ENCODE measurements around the gene PJA2.

PJA2 gene

GRCh38 chr5:109396965-109397364 is 12.8 kb downstream of the PJA2 start:
- Mint-ChIP-seq H3K36me3 (ENCODE audit: insufficient read depth) (peaks cover 27% of the 10 kb centered on the region), H3K27ac (no peak overlapping the region), H3K9me3 (no peaks in the 10 kb centered on the region), H3K4me1 (ENCODE audit: low read depth in 2 of 2) (peaks cover 43 to 75% of the 10 kb centered on the region in 2 donors), H3K27me3 (no peaks in the 10 kb centered on the region), H3K4me3 (no peak overlapping the region)
- DNase-seq = no peak
- no peak for ATAC-seq (replicated peaks)

DNA sequence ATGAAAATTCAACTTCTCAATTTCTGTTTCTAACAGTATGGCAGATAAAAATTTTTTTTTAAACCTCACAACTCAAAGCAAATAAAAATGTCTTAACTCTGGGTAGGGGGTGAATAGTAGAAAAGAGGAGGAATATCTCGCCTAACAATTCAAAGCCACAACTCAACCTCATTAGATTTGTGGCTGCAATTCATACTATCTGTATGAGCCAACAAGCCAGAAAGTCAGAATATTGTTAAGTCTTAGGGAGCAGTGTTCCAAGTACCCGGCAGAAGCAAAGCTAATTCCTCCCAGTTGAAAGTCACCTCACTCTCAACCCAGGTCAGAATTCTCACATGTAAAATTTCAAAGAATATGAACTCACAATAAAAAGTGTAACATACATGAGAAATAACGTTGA is 15.0 kb downstream of the PJA2 start:
- Mint-ChIP-seq H3K4me1 (ENCODE audit: low read depth in 2 of 2) (peaks cover 45 to 74% of the 10 kb centered on the region in 2 donors), H3K4me3 (no peak overlapping the region)
- DNase-seq = no peak

DNA sequence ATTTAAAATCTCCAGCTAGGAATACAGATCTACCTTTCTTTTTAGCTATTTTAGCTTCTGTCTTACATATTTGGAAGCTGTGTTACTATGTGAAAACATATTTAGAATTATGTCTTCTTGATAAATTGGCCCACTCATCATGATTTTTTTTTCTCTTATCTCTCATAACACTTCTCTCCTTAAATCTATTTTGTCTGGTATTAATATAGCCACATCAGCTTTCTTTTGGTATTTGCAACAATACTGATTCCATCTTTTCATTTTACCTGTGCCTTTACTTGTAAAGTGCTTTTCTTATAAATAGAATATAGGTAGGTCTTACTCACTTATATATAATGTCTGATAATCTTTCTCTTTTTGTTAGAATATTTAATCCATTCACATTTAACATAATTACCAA is 19.6 kb downstream of the PJA2 start:
- Mint-ChIP-seq H3K27me3 (no peaks in the 10 kb centered on the region), H3K9me3 (no peaks in the 10 kb centered on the region), H3K4me3 (no peak overlapping the region), H3K4me1 (ENCODE audit: low read depth in 2 of 2) (peaks cover 39 to 80% of the 10 kb centered on the region in 2 donors), H3K27ac (peak overlapping the region in 1 of 2 donors; percentile 27), H3K36me3 (ENCODE audit: insufficient read depth) (peaks cover 8% of the 10 kb centered on the region)
- ATAC-seq (replicated peaks) = no peak
- DNase-seq = no peak

More for the DNA sequence above, 15.0 kb downstream of the PJA2 start:
- Mint-ChIP-seq H3K27me3 (no peaks in the 10 kb centered on the region), H3K36me3 (ENCODE audit: insufficient read depth) (peaks cover 21% of the 10 kb centered on the region), H3K27ac (peak overlapping the region in 1 of 2 donors; percentile 8), H3K9me3 (no peaks in the 10 kb centered on the region)
- ATAC-seq (replicated peaks) = no peak

DNA sequence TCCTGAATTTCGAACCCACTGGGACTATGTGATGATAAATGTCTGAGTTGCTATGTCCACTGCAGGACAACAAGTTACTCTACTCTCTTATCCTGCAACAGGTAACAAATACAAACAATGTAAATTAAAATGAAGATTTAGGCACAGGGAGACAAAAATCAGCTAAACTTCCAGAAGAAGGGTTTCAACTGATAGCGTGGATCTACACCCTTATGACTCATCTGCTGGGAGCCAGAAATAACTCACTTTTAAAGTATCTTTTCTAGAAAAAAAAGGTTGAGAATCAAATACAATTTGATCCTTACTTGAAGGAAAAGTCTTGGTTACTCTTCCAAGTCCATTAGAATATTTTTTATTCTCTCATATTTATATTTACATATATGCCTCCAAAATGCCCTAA is 21.4 kb downstream of the PJA2 start:
- ATAC-seq (replicated peaks) = no peak
- Mint-ChIP-seq H3K27ac (no peak overlapping the region), H3K36me3 (ENCODE audit: insufficient read depth) (peaks cover 13% of the 10 kb centered on the region), H3K4me1 (ENCODE audit: low read depth in 2 of 2) (peaks cover 37 to 71% of the 10 kb centered on the region in 2 donors), H3K27me3 (no peaks in the 10 kb centered on the region), H3K9me3 (no peaks in the 10 kb centered on the region), H3K4me3 (no peak overlapping the region)
- no peak for DNase-seq

DNA sequence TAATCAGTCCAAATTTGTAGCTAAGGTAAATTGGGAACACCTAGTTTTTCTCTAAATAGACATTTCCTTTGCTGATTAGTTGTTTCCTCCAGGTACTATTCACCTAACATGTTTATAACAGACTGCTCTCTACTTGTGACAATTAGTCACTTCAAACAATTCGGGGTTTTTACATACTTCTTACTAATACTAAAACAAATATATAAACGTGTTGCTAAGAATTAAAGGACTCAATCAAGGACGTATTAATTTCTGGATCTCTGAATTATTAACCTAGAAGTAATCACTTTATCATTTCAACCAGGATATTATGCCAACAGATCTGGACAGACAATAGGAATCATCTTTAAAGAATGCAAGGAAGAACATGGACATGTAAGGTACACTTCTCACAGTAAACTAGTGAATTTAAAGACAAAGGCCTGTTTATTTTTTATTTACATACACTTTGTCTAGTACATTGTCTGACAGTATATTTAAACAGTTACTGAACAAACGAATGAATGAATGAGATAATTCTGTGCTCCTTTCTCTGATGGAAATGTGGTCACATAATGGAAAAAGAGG is 22.3 kb downstream of the PJA2 start:
- H3K9me3 Mint-ChIP-seq = no peaks in the 10 kb centered on the region
- H3K27ac Mint-ChIP-seq = peak overlapping the region in 1 of 2 donors; percentile 5
- H3K4me1 Mint-ChIP-seq (ENCODE audit: low read depth in 2 of 2) = peaks cover 33 to 63% of the 10 kb centered on the region in 2 donors
- H3K27me3 Mint-ChIP-seq = no peaks in the 10 kb centered on the region
- peaks cover 22% of the 10 kb centered on the region for H3K36me3 Mint-ChIP-seq (ENCODE audit: insufficient read depth)
- no peak overlapping the region for H3K4me3 Mint-ChIP-seq
- ATAC-seq (replicated peaks) (no peak), DNase-seq (no peak)

DNA sequence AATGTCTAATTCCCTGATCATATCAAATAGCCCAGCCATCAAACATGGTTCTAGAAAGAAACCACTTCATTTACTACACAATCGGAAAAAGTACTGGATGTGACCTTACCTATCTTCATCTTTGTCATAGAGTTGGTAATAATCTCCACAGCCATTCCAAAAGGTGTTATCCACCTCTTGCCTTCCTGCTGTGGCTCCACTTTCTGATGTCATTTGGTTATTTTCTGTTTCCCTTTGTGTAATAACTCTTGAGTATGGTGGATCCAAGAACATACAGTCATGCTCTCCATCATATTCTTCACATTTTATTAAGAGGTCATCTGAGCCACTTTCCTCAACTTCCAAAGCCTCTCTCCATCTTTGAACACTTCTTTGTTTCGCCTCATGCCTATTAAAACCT is 31.7 kb downstream of the PJA2 start:
- ATAC-seq (replicated peaks) = no peak
- Mint-ChIP-seq H3K4me3 (no peak overlapping the region), H3K36me3 (ENCODE audit: insufficient read depth) (peaks cover 61% of the 10 kb centered on the region), H3K27ac (no peak overlapping the region), H3K9me3 (no peaks in the 10 kb centered on the region), H3K27me3 (no peaks in the 10 kb centered on the region), H3K4me1 (ENCODE audit: low read depth in 2 of 2) (peaks cover 16 to 37% of the 10 kb centered on the region in 2 donors)
- no peak for DNase-seq

- Mint-ChIP-seq H3K27me3 (no peaks in the 10 kb centered on the region), H3K9me3 (no peaks in the 10 kb centered on the region), H3K36me3 (ENCODE audit: insufficient read depth) (peaks cover 42% of the 10 kb centered on the region), H3K4me3 (no peak overlapping the region), H3K27ac (peak overlapping the region in 1 of 2 donors; percentile 22), H3K4me1 (ENCODE audit: low read depth in 2 of 2) (peaks cover 23 to 53% of the 10 kb centered on the region in 2 donors)
- ATAC-seq (replicated peaks) (peak; percentile 35), DNase-seq (no peak)
These were observed 35.1 kb downstream of the PJA2 start for GRCh38 chr5:109374625-109375024.

- peaks cover 24 to 55% of the 10 kb centered on the region in 2 donors for H3K4me1 Mint-ChIP-seq (ENCODE audit: low read depth in 2 of 2)
- peak overlapping the region in 1 of 2 donors; percentile 22 for H3K27ac Mint-ChIP-seq
These were observed 35.8 kb downstream of the PJA2 start for GRCh38 chr5:109373932-109374331.

DNA sequence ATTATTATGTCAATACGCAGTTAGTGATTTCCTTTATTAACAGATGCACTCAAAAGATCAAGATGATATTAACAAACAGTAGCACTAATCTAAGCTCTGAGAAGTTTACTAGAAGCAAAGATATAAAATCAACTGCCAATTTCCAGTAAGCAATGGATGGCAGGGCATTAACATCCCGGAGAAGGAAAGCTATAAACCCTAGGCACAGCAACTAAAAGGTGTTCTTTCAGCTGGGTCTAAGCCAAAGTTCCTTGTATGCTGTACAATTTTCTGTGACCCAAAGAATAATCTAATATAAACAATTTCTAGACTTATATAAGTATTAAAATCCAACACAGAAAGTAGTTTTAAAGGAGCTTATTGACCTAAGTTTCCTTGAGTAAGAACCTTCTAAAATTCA is 39.4 kb downstream of the PJA2 start:
- peaks cover 40% of the 10 kb centered on the region for H3K36me3 Mint-ChIP-seq (ENCODE audit: insufficient read depth)
- peak overlapping the region; percentile 23 to 42 for H3K27ac Mint-ChIP-seq
- peaks cover 14 to 54% of the 10 kb centered on the region in 2 donors for H3K4me1 Mint-ChIP-seq (ENCODE audit: low read depth in 2 of 2)
- DNase-seq (no peak), ATAC-seq (replicated peaks) (no peak)
- no peaks in the 10 kb centered on the region for H3K27me3 Mint-ChIP-seq
- H3K4me3 Mint-ChIP-seq = no peak overlapping the region
- H3K9me3 Mint-ChIP-seq = no peaks in the 10 kb centered on the region

More at GRCh38 chr5:109373932-109374331, 35.8 kb downstream of the PJA2 start:
- DNase-seq = no peak
- Mint-ChIP-seq H3K36me3 (ENCODE audit: insufficient read depth) (peaks cover 39% of the 10 kb centered on the region), H3K9me3 (no peaks in the 10 kb centered on the region), H3K27me3 (no peaks in the 10 kb centered on the region), H3K4me3 (no peak overlapping the region)
- ATAC-seq (replicated peaks) = no peak

GRCh38 chr5:109365653-109366052 is 44.1 kb downstream of the PJA2 start:
- DNase-seq = no peak
- Mint-ChIP-seq H3K36me3 (ENCODE audit: insufficient read depth) (peaks cover 58% of the 10 kb centered on the region), H3K27ac (no peak overlapping the region), H3K4me3 (no peak overlapping the region), H3K4me1 (ENCODE audit: low read depth in 2 of 2) (peaks cover 9 to 41% of the 10 kb centered on the region in 2 donors), H3K9me3 (no peaks in the 10 kb centered on the region), H3K27me3 (no peaks in the 10 kb centered on the region)
- ATAC-seq (replicated peaks) = no peak

- DNase-seq (no peak), ATAC-seq (replicated peaks) (no peak)
- Mint-ChIP-seq H3K27ac (peak overlapping the region in 1 of 2 donors; percentile 16), H3K27me3 (no peaks in the 10 kb centered on the region), H3K4me1 (ENCODE audit: low read depth in 2 of 2) (peaks cover 7 to 37% of the 10 kb centered on the region in 2 donors), H3K36me3 (ENCODE audit: insufficient read depth) (peaks cover 58% of the 10 kb centered on the region), H3K4me3 (no peak overlapping the region), H3K9me3 (no peaks in the 10 kb centered on the region)
These were observed 44.8 kb downstream of the PJA2 start for GRCh38 chr5:109364977-109365376.

- H3K27me3 Mint-ChIP-seq = no peaks in the 10 kb centered on the region
- DNase-seq (no peak), ATAC-seq (replicated peaks) (no peak)
- H3K4me3 Mint-ChIP-seq = no peak overlapping the region
- peaks cover 9 to 19% of the 10 kb centered on the region in 2 donors for H3K4me1 Mint-ChIP-seq (ENCODE audit: low read depth in 2 of 2)
- H3K9me3 Mint-ChIP-seq = no peaks in the 10 kb centered on the region
- peak overlapping the region in 1 of 2 donors; percentile 41 for H3K27ac Mint-ChIP-seq
- H3K36me3 Mint-ChIP-seq (ENCODE audit: insufficient read depth) = peaks cover 61% of the 10 kb centered on the region
These were observed 50.1 kb downstream of the PJA2 start for GRCh38 chr5:109359642-109360041.

GRCh38 chr5:109357807-109358206 is 52.0 kb downstream of the PJA2 start:
- Mint-ChIP-seq H3K4me1 (ENCODE audit: low read depth in 2 of 2) (peaks cover 9 to 13% of the 10 kb centered on the region in 2 donors), H3K4me3 (no peak overlapping the region), H3K27me3 (no peaks in the 10 kb centered on the region), H3K9me3 (no peaks in the 10 kb centered on the region), H3K36me3 (ENCODE audit: insufficient read depth) (peaks cover 55% of the 10 kb centered on the region), H3K27ac (no peak overlapping the region)
- ATAC-seq (replicated peaks) = no peak
- DNase-seq = no peak

- Mint-ChIP-seq H3K27ac (no peak overlapping the region), H3K36me3 (ENCODE audit: insufficient read depth) (peaks cover 42% of the 10 kb centered on the region), H3K27me3 (no peaks in the 10 kb centered on the region), H3K4me3 (no peak overlapping the region), H3K9me3 (no peaks in the 10 kb centered on the region), H3K4me1 (ENCODE audit: low read depth in 2 of 2) (peaks cover 9 to 16% of the 10 kb centered on the region in 2 donors)
- DNase-seq (no peak), ATAC-seq (replicated peaks) (no peak)
These were observed 55.0 kb downstream of the PJA2 start for GRCh38 chr5:109354761-109355160.
